H9 (cell line): Measurements from ENCODE around the gene HNRNPH2. TPM values are rescaled to one million over a fixed set of nuclear protein-coding genes. Genes with fewer than 3 reads are reported as not detected.

Source experiments
- DNase-seq: peaks from one replicate; pipeline ENCODE4 v3.0.0-alpha.2; 2017
- H2AFZ ChIP-seq: one replicate; pipeline ENCODE4 v1.6.1; 2013; ENCODE audit warnings: mild to moderate bottlenecking, low read length, control low read depth, moderate library complexity
- H2AK5ac ChIP-seq: 2 replicates; pipeline ENCODE4 v1.6.1; 2013; ENCODE audit warnings: low read length, control low read depth, mixed read lengths; ENCODE audit not compliant: insufficient read length
- H2BK120ac ChIP-seq: one replicate; pipeline ENCODE4 v1.6.1; 2013; ENCODE audit warnings: low read depth, mild to moderate bottlenecking, low read length, control low read depth, inconsistent platforms; ENCODE audit not compliant: poor library complexity, severe bottlenecking
- H2BK12ac ChIP-seq: 2 replicates; pipeline ENCODE4 v1.6.1; 2013; ENCODE audit warnings: low read length, control low read depth, mixed read lengths, low read depth; ENCODE audit not compliant: insufficient read length
- H2BK15ac ChIP-seq: 2 replicates; pipeline ENCODE4 v1.6.1; 2013; ENCODE audit warnings: low read depth, low read length, control low read depth
- H2BK20ac ChIP-seq: one replicate; pipeline ENCODE4 v1.6.1; 2013; ENCODE audit warnings: low read depth, mild to moderate bottlenecking, low read length, control low read depth, inconsistent platforms; ENCODE audit not compliant: poor library complexity, severe bottlenecking
- H2BK5ac ChIP-seq: 2 replicates; pipeline ENCODE4 v1.6.1; 2013; ENCODE audit warnings: low read length, control low read depth, mixed read lengths; ENCODE audit not compliant: insufficient read length
- H3K14ac ChIP-seq: 2 replicates; pipeline ENCODE4 v1.6.1; 2013; ENCODE audit warnings: low read length, control low read depth; ENCODE audit not compliant: insufficient read depth
- H3K18ac ChIP-seq: 2 replicates; pipeline ENCODE4 v1.6.1; 2013; ENCODE audit warnings: low read depth, mild to moderate bottlenecking, mixed read lengths, low read length, control low read depth; ENCODE audit not compliant: insufficient read length
- H3K23ac ChIP-seq: 2 replicates; pipeline ENCODE4 v1.6.1; 2013; ENCODE audit warnings: low read length, control low read depth, mixed read lengths, low read depth; ENCODE audit not compliant: insufficient read length
- H3K23me2 ChIP-seq: 2 replicates; pipeline ENCODE4 v1.6.1; 2013; ENCODE audit warnings: low read depth, mild to moderate bottlenecking, mixed read lengths, low read length, control low read depth; ENCODE audit not compliant: insufficient read length, poor library complexity, severe bottlenecking
- H3K27ac ChIP-seq: 2 replicates; pipeline ENCODE4 v1.5.1; 2013; ENCODE audit warnings: low read length, control low read depth, mixed read lengths, low read depth; ENCODE audit not compliant: insufficient read length
- H3K27me3 ChIP-seq: 2 replicates; pipeline ENCODE4 v1.6.1; 2013; ENCODE audit warnings: low read length, control low read depth, inconsistent platforms; ENCODE audit not compliant: insufficient read depth
- H3K4ac ChIP-seq: 2 replicates; pipeline ENCODE4 v1.6.1; 2013; ENCODE audit warnings: low read depth, mild to moderate bottlenecking, control low read depth, inconsistent platforms, low read length, moderate library complexity
- H3K4me1 ChIP-seq: 2 replicates; pipeline ENCODE4 v1.6.1; 2013; ENCODE audit warnings: low read length, control low read depth, inconsistent platforms; ENCODE audit not compliant: insufficient read depth
- H3K4me2 ChIP-seq: 2 replicates; pipeline ENCODE4 v1.6.1; 2013; ENCODE audit warnings: low read length, control low read depth, mixed read lengths; ENCODE audit not compliant: insufficient read length, insufficient read depth
- H3K56ac ChIP-seq: 2 replicates; pipeline ENCODE4 v1.6.1; 2013; ENCODE audit warnings: low read depth, mild to moderate bottlenecking, mixed read lengths, low read length, control low read depth; ENCODE audit not compliant: insufficient read length
- H3K79me1 ChIP-seq: 2 replicates; pipeline ENCODE4 v1.6.1; 2013; ENCODE audit warnings: low read depth, mild to moderate bottlenecking, moderate library complexity, low read length, control low read depth, inconsistent platforms; ENCODE audit not compliant: insufficient read depth, poor library complexity, severe bottlenecking
- H3K79me2 ChIP-seq: 2 replicates; pipeline ENCODE4 v1.6.1; 2013; ENCODE audit warnings: low read length, control low read depth, inconsistent platforms; ENCODE audit not compliant: insufficient read depth
- H3K9ac ChIP-seq: 2 replicates; pipeline ENCODE4 v1.6.1; 2013; ENCODE audit warnings: low read length, control low read depth, mixed read lengths; ENCODE audit not compliant: insufficient read length; ENCODE audit errors: extremely low read depth
- H3K9me3 ChIP-seq: one replicate; pipeline ENCODE4 v1.6.1; 2013; ENCODE audit warnings: low read depth, low read length, inconsistent platforms; ENCODE audit not compliant: control insufficient read depth
- H3T11ph ChIP-seq: one replicate; pipeline ENCODE4 v1.6.1; 2013; ENCODE audit warnings: mild to moderate bottlenecking, low read length, control low read depth, inconsistent platforms
- H4K20me1 ChIP-seq: one replicate; pipeline ENCODE4 v1.6.1; 2013; ENCODE audit not compliant: control insufficient read depth, insufficient read length, insufficient read depth
- H4K5ac ChIP-seq: 2 replicates; pipeline ENCODE4 v1.6.1; 2013; ENCODE audit warnings: low read depth, mild to moderate bottlenecking, mixed read lengths, low read length, control low read depth; ENCODE audit not compliant: insufficient read length
- H4K8ac ChIP-seq: replicated peaks from 2 replicates; pipeline ENCODE4 v1.6.1; 2013; ENCODE audit warnings: low read length, control low read depth, mixed read lengths, low read depth; ENCODE audit not compliant: insufficient read length
- H4K91ac ChIP-seq: 2 replicates; pipeline ENCODE4 v1.6.1; 2013; ENCODE audit warnings: low read depth, mild to moderate bottlenecking, moderate library complexity, mixed read lengths, low read length, control low read depth; ENCODE audit not compliant: insufficient read length
- H3K27ac Mint-ChIP-seq, 3 experiments: 2 replicates in 2 of 3; 3 replicates in 1 of 3; pipeline ENCODE4 v1.8.0; 2020 to 2021; ENCODE audit warnings: mixed read lengths in 3 of 3, mild to moderate bottlenecking in 1 of 3, moderate library complexity in 1 of 3
- H3K27me3 Mint-ChIP-seq: 2 replicates; pipeline ENCODE4 v1.8.0; 2021; ENCODE audit warnings: low read depth, mild to moderate bottlenecking, moderate library complexity, mixed read lengths
- H3K36me3 Mint-ChIP-seq, 3 experiments: 2 replicates in 2 of 3; 3 replicates in 1 of 3; pipeline ENCODE4 v1.8.0; 2020 to 2021; ENCODE audit warnings: low read depth in 3 of 3, mixed read lengths in 3 of 3; ENCODE audit not compliant: insufficient read depth in 1 of 3
- H3K4me1 Mint-ChIP-seq, 2 experiments: 2 replicates each; pipeline ENCODE4 v1.8.0; 2020; ENCODE audit warnings: mixed read lengths in 2 of 2
- H3K4me3 Mint-ChIP-seq, 2 experiments: 2 replicates in 1 of 2; 3 replicates in 1 of 2; pipeline ENCODE4 v1.8.0; 2020 to 2021; ENCODE audit warnings: mild to moderate bottlenecking in 2 of 2, mixed read lengths in 2 of 2, moderate library complexity in 1 of 2
- H3K9me3 Mint-ChIP-seq, 2 experiments: 2 replicates in 1 of 2; 3 replicates in 1 of 2; pipeline ENCODE4 v1.8.0; 2020; ENCODE audit warnings: mild to moderate bottlenecking in 2 of 2, mixed read lengths in 2 of 2, moderate library complexity in 1 of 2
- WGBS: extraction: QIAGEN DNeasy Blood & Tissue Kit; methylation state at CpG from one replicate; pipeline ENCODE4 v1.1.7; 2013; ENCODE audit warnings: missing lambda C conversion rate, low lambda C conversion rate, mixed read lengths; ENCODE audit not compliant: insufficient read length; ENCODE audit errors: extremely low coverage; 5-methylcytosine and 5-hydroxymethylcytosine counted together
- total RNA-seq: library from RNA; stranded (reverse); gene quantifications from 2 replicates; pipeline ENCODE4 v1.2.1, GENCODE V29; 2021
- TF ChIP-seq, protein P1 (sequence below): fragments of 200-600 bp; sonication (generic); conservative IDR thresholded peaks from 3 replicates; pipeline ENCODE4 v1.8.0; 2021; ENCODE audit warnings: antibody characterized with exemption, mild to moderate bottlenecking

HNRNPH2 gene
- total RNA-seq, 1 experiment from 2014 or later: 60.2 TPM

DNA sequence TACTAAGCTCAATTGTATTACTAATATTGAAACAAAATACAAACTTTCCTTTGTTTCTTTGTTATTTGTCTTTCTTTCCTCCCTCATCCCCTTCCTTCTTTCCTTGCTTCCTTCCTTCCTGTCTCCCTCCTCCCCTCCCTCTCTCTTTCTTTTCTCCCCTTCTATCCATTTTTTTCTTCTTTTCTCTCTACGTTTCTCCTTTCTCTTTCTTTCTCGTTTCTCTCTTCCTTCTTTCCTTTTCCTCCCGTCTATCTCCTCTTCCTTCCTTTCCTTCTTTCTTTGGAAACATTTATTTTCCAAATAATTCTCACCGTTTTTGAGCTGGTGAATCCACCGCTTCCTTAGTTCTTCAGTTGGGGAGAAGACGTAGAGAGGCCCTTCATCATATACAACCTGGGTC is 38.3 kb upstream of the HNRNPH2 start:
- 100% methylated on average over 3 of the region's 6 CpGs for WGBS
- H3K27me3 ChIP-seq: no peaks in the 10 kb centered on the region
- H2BK12ac ChIP-seq: no peak overlapping the region
- no peaks in the 10 kb centered on the region for H3K79me2 ChIP-seq
- H3K23me2 ChIP-seq: no peaks in the 10 kb centered on the region
- Mint-ChIP-seq H3K36me3 (no peaks in the 10 kb centered on the region), H3K27ac (no peak overlapping the region), H3K27me3 (peaks cover 2% of the 10 kb centered on the region; the same call in 1 of the 2 replicates), H3K9me3 (peaks cover 46 to 53% of the 10 kb centered on the region in 2 experiments), H3K4me1 (no peaks in the 10 kb centered on the region), H3K4me3 (no peak overlapping the region)
- H2AK5ac ChIP-seq: no peak overlapping the region
- H3T11ph ChIP-seq: no peak overlapping the region
- no peak overlapping the region for H3K23ac ChIP-seq
- H2BK15ac ChIP-seq: no peak overlapping the region
- no peak overlapping the region for H3K56ac ChIP-seq
- H2AFZ ChIP-seq: no peak overlapping the region
- no peak overlapping the region for H3K9ac ChIP-seq
- H4K20me1 ChIP-seq: no peaks in the 10 kb centered on the region
- no peak overlapping the region for H3K14ac ChIP-seq
- H4K91ac ChIP-seq: no peak overlapping the region
- DNase-seq: no peak
- TF ChIP-seq, protein P1, sequence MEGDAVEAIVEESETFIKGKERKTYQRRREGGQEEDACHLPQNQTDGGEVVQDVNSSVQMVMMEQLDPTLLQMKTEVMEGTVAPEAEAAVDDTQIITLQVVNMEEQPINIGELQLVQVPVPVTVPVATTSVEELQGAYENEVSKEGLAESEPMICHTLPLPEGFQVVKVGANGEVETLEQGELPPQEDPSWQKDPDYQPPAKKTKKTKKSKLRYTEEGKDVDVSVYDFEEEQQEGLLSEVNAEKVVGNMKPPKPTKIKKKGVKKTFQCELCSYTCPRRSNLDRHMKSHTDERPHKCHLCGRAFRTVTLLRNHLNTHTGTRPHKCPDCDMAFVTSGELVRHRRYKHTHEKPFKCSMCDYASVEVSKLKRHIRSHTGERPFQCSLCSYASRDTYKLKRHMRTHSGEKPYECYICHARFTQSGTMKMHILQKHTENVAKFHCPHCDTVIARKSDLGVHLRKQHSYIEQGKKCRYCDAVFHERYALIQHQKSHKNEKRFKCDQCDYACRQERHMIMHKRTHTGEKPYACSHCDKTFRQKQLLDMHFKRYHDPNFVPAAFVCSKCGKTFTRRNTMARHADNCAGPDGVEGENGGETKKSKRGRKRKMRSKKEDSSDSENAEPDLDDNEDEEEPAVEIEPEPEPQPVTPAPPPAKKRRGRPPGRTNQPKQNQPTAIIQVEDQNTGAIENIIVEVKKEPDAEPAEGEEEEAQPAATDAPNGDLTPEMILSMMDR: no peak
- H2BK120ac ChIP-seq: no peak overlapping the region
- H3K18ac ChIP-seq: no peak overlapping the region
- H2BK20ac ChIP-seq: no peak overlapping the region
- no peaks in the 10 kb centered on the region for H3K79me1 ChIP-seq
- no peak overlapping the region for H3K4ac ChIP-seq
- no peak overlapping the region for H4K8ac ChIP-seq
- H2BK5ac ChIP-seq: no peak overlapping the region
- H3K9me3 ChIP-seq: peaks cover 38% of the 10 kb centered on the region
- no peak overlapping the region for H3K4me2 ChIP-seq
- H3K27ac ChIP-seq: no peak overlapping the region
- no peak overlapping the region for H4K5ac ChIP-seq
- no peaks in the 10 kb centered on the region for H3K4me1 ChIP-seq
